ENCODE measurements around the gene OR4F15.

The OR4F15 gene

DNA sequence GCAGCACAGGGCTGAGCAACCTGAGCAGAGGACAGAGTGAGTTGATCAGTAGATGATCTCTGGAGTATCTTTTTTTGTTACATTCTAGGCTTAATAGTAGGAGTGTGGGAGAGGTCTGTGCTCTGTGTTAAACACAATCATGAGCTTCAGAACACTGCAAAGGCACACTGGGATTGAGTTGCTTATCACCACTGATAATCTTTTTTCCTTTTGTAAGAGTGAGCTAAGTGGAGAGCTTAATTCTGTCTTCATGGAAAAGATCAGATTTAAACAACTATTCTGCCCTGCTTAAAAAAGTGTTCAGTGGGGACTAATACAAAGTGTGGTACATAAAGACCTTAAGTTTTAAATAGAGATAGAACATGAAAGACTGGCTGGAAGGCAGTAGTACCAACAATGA is 7.6 kb upstream of the OR4F15 start:
- no peak for DNase-seq

DNA sequence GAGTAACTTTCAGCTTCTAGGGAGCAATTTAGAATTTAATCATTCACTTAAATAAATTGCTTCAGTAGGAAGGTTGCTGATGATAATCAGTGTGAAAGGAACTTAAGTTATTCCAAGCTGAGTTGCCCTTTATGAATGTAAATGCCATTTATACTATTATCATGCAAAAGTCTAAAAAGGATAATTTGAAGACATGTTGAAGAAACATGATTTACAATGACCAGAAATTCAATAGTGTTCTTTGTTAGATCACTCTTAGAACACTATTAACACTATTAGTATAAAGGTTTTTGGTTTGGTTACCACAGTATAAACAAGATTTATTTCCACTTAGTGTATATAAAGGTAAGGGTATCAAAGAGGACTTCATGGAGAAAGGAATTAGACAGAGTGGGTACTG is 7.1 kb upstream of the OR4F15 start:
- no peak for DNase-seq

- DNase-seq = no peak
Observed at GRCh38 chr15:101805605-101806345, 6.2 kb upstream of the OR4F15 start.

- DNase-seq = peak; percentile 94
Observed at GRCh38 chr15:101807345-101807945, 4.6 kb upstream of the OR4F15 start.

DNA sequence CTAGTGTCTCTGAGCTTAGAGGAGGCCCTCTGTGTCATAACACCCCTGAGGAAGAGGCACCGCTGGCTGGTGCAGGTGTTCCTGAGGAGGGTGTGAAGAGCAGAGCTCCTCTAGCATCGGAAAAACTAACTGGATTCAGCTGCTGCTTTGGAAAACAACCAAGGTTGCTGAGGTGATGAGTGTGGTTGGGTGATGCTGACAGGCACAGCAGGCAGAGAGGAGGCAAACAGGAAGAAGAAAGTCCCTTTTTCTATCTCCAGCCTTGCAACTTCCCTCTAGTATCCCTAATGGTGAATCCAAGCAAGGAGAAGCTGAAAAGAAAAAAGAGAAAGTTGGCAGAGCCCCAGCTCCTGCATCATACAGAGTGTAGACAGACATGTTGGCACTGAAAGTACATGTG is 3.8 kb upstream of the OR4F15 start:
- DNase-seq = peak; percentile 70

DNA sequence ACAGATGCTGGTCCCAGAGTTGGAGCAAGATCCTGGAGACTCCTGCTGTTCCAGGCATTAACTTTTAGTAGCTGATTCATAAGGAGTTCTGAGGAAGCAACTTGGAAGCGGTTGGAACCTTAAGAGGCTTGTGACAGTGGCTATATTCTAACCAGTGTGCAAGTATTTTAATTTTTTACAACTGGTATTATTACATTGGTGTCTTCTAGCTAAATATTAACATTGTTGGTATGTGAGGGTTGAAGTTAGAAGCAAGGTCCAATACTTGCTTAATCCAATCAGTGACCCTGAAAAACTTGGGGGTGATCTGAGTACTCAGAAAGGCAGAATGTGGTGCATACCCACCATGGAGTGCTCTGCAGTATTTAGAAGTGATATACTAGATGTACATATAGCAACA is 1.5 kb upstream of the OR4F15 start:
- no peak for DNase-seq

- DNase-seq = no peak
Observed at GRCh38 chr15:101810876-101811275, 1.1 kb upstream of the OR4F15 start.

DNA sequence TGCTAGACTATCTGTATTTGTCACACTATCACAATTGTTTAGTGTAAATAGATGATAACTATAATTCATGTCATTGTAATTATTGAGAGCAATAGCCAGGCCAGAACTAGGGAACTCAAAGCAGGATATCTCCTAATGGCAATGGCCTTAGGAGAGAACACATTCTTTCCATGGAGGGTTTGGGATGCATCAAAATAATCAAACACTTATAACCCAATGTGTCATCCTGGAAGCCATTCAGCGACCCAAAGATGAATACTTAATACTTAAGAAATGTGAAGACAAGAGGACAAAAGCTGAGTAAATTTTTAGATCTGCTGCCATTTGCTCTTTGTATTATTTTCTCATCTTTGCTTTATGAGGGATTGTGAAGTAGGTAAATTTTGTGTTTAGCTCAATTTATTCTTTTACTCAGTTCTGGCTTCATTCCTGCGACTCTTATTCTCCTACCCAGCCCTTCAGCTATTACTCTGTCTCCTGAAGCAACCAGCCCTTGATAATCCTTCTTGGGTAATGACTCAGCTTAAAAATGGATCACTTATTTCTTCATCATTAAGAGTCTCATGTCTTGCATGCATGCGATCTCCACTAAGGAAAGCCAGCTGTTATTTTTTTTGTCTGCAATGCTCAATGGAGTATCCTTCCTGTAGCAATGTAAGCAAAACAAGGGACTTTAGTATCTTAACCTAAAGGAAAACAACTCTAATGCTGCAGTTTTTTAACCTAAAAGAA is 2.0 kb downstream of the OR4F15 start:
- DNase-seq = peak; percentile 94

GRCh38 chr15:101820781-101821180 is 8.8 kb downstream of the OR4F15 start:
- no peak for DNase-seq

GRCh38 chr15:101827257-101827656 is 15.3 kb downstream of the OR4F15 start:
- DNase-seq = peak; percentile 73

DNA sequence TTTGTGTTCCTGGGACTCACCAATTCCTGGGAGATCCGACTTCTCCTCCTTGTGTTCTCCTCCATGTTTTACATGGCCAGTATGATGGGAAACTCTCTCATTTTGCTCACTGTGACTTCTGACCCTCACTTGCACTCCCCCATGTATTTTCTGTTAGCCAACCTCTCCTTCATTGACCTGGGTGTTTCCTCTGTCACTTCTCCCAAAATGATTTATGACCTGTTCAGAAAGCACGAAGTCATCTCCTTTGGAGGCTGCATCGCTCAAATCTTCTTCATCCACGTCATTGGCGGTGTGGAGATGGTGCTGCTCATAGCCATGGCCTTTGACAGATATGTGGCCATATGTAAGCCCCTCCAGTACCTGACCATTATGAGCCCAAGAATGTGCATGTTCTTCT is 16.8 kb downstream of the OR4F15 start:
- no peak for DNase-seq

GRCh38 chr15:101841656-101842055 is 29.7 kb downstream of the OR4F15 start:
- no peak for DNase-seq

DNA sequence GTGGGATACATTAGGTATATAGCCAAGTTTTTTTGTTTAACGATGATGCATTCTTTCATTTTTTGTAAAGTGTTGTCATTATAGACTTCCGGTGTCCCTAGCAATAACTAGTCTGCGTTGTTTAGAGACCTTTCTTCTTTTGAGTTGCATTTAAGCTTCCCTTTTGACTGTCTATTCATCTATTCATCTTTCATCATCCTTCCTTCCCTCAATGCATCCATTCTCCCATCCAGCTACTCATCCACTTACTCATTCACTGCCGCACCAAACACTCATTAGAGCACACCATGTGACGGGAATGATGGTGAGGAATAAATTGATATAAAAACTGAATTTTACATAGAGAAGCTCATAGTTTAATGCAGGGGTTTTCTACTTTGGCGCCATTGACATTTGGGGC is 32.9 kb downstream of the OR4F15 start:
- DNase-seq = no peak

GRCh38 chr15:101852356-101852755 is 40.4 kb downstream of the OR4F15 start:
- DNase-seq = no peak

Data from HCEC 1CT (cell line).